Nephron (organoid): ENCODE results near the gene SYNJ2.

ENCODE experiments used
- H3K27ac Mint-ChIP-seq, 3 experiments: 2 replicates each; pipeline ENCODE4 v1.8.0; 2020; ENCODE audit warnings: mixed read lengths in 3 of 3, mild to moderate bottlenecking in 2 of 3, moderate library complexity in 1 of 3
- H3K27me3 Mint-ChIP-seq: 2 replicates; pipeline ENCODE4 v1.8.0; 2021; ENCODE audit warnings: low read depth, mild to moderate bottlenecking, moderate library complexity, mixed read lengths
- H3K36me3 Mint-ChIP-seq: 2 replicates; pipeline ENCODE4 v1.8.0; 2020; ENCODE audit warnings: low read depth, mixed read lengths
- H3K4me1 Mint-ChIP-seq: 2 replicates; pipeline ENCODE4 v1.8.0; 2020; ENCODE audit warnings: mixed read lengths
- H3K4me3 Mint-ChIP-seq, 3 experiments: 2 replicates each; pipeline ENCODE4 v1.8.0; 2020; ENCODE audit warnings: mild to moderate bottlenecking in 3 of 3, mixed read lengths in 3 of 3, moderate library complexity in 2 of 3
- H3K9me3 Mint-ChIP-seq: 2 replicates; pipeline ENCODE4 v1.8.0; 2020; ENCODE audit warnings: mixed read lengths
- TF ChIP-seq, protein P1 (sequence below), 3 experiments: fragments of 200-600 bp; sonication (generic); IDR thresholded peaks; one replicate each; pipeline ENCODE4 v1.5.0; 2021; ENCODE audit warnings: antibody characterized with exemption in 3 of 3; ENCODE audit not compliant: unreplicated experiment in 3 of 3

The SYNJ2 gene

DNA sequence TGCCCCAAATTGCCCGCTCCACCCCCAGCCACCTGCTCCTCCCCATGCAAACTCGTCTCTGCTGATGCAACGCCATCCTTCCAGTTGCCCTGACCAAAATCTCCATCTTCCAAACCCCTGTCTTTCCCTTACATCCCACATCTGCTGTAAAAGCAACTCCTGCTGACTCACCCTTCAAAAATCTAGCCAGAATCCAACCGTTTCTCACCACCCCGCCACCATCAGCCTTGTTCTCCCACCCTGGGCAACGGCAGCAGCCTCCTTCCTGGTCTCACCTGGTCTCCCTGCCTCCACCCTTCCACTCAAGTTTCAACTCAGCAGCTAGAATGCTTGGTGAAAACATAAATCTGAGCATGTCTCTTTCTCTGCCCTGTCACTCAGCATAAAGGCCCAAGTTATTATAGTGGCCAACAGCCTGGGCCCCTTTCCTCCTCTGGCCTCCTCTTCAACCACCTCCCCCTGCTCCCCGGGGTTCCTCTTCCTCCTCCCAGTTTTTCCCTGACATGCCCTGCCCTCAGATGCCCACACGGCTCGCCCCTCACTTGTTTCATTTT lies 7.2 kb upstream of the SYNJ2 start:
- H3K27me3 Mint-ChIP-seq = peaks cover 3% of the 10 kb centered on the region
- H3K4me1 Mint-ChIP-seq = peaks cover 10% of the 10 kb centered on the region
- H3K36me3 Mint-ChIP-seq = no peaks in the 10 kb centered on the region
- no peak overlapping the region for H3K27ac Mint-ChIP-seq
- H3K9me3 Mint-ChIP-seq = no peaks in the 10 kb centered on the region
- TF ChIP-seq, protein P1, sequence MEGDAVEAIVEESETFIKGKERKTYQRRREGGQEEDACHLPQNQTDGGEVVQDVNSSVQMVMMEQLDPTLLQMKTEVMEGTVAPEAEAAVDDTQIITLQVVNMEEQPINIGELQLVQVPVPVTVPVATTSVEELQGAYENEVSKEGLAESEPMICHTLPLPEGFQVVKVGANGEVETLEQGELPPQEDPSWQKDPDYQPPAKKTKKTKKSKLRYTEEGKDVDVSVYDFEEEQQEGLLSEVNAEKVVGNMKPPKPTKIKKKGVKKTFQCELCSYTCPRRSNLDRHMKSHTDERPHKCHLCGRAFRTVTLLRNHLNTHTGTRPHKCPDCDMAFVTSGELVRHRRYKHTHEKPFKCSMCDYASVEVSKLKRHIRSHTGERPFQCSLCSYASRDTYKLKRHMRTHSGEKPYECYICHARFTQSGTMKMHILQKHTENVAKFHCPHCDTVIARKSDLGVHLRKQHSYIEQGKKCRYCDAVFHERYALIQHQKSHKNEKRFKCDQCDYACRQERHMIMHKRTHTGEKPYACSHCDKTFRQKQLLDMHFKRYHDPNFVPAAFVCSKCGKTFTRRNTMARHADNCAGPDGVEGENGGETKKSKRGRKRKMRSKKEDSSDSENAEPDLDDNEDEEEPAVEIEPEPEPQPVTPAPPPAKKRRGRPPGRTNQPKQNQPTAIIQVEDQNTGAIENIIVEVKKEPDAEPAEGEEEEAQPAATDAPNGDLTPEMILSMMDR (IDR thresholded peaks at IDR 0.05; ENCODE audit: unreplicated experiment in 3 of 3) = no peak
- no peak overlapping the region for H3K4me3 Mint-ChIP-seq

DNA sequence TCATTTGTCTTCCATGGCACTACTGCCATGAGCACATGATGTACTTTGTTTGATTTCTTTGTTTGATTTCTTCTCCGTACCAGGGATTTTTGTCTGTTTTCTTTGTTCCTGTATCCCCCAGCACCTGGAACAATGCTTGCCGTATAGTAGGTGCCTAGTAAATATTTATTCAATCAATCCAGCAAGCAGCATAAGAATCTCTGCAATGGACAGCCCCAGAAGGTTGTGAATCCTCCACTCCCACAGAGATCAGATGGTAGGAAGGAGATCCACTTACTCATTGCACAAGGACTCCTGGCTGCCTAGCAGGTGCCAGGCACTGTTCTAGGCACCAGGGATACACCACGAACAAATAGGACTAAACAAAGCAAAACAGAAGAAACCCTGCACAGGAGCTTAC lies 6.7 kb upstream of the SYNJ2 start:
- no peak overlapping the region for H3K27ac Mint-ChIP-seq
- no peaks in the 10 kb centered on the region for H3K9me3 Mint-ChIP-seq
- no peaks in the 10 kb centered on the region for H3K36me3 Mint-ChIP-seq
- TF ChIP-seq, protein P1 (IDR thresholded peaks at IDR 0.05; ENCODE audit: unreplicated experiment in 3 of 3) = no peak
- no peak overlapping the region for H3K4me3 Mint-ChIP-seq
- peaks cover 10% of the 10 kb centered on the region for H3K4me1 Mint-ChIP-seq
- H3K27me3 Mint-ChIP-seq = peaks cover 3% of the 10 kb centered on the region

DNA sequence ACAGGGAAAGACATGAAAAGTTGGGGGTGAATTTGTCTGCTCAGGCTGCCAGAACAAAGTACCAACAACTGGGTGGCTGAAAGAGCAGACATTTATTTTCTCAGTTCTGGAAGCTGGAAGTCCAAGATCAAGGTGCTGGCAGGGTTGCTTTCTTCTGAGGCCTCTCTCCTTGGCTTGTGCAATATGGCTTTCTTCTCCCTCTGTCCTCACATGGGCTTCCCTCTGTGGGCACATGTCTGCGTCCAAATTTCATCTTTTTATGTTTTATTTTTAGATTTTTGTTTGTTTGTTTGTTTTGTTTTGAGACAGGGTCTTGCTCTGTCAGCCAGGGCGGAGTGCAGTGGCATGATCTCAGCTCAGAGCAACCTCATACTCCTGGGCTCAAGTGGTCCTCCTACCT lies 6.2 kb upstream of the SYNJ2 start:
- Mint-ChIP-seq H3K27ac (no peak overlapping the region), H3K4me1 (peaks cover 10% of the 10 kb centered on the region), H3K36me3 (no peaks in the 10 kb centered on the region), H3K4me3 (no peak overlapping the region), H3K27me3 (peaks cover 3% of the 10 kb centered on the region), H3K9me3 (no peaks in the 10 kb centered on the region)
- TF ChIP-seq, protein P1 (IDR thresholded peaks at IDR 0.05; ENCODE audit: unreplicated experiment in 3 of 3) = no peak

DNA sequence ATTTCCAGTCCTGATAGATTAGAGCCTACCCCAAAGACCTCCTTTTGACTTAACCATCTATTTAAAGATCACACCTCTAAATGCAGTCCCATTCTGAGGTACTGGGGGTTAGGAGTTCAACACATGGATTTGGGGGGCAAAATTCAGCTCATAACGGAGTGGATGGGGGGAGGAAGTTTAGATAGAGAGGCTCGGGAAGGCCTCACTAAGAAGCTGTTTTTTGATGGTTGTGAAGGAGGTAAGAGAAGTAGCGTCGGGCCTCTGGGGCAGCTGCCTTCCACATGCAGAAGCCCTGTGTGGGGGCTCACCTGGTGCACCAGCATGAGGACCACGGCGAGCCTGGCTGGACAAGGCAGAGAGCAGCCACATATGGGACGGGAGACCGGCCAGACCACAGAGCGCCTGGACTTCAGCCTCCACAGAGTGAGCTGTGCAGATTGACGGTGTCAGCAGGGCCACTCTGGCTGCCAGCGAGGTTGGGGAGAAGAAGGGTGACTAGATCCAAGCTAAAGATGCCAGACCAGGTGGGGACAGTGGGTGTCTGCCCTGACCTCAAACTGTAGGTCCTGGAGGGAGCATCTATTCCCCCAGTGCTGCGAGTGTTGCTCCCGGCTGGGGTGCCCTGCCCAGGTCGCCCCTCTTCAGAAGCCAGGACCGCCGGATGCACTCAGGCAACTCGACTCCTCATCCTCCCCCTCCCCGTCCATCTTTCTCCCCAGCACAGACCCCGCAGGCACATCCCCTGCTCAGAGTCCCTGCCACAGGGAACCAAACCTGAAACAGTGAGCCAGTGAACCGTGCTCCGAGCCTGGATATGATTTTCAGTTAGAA lies 5.1 kb upstream of the SYNJ2 start:
- Mint-ChIP-seq H3K4me1 (peaks cover 8% of the 10 kb centered on the region), H3K9me3 (no peaks in the 10 kb centered on the region), H3K27ac (peak overlapping the region in 1 of 3 experiments; percentile 39), H3K36me3 (no peaks in the 10 kb centered on the region), H3K27me3 (peaks cover 3% of the 10 kb centered on the region), H3K4me3 (no peak overlapping the region)
- TF ChIP-seq, protein P1 (IDR thresholded peaks at IDR 0.05; ENCODE audit: unreplicated experiment in 3 of 3) = no peak

DNA sequence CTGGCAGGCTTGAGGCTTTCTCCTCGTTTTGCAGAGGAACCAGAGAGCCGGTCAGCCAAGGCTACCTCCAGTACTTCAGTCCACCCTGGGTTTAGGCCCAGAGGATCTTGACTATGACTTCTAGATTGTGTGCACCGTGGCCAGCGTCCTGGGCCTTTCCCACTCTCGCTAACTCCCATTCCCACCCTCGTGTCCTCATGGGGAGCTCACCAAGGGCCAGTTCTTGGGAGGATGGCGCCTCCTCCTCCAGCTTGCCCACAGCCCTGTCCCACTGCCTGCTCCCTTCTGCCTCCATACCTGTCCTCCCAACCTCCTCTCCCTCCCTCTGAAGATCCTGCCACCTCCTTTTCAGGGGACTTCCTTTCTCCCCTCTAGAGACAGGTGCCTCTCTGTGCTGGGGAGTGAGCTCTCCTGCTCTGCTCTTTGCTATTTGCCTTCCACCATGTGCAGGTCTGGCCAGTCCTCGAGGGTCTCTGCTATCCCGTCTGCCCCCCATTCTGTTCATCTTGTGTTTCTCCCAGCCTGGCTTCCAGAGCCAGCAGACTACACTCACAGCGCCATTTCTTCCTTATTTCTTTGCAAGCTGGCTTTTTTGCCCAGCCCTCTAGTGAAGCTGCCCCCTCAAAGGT lies 4.4 kb upstream of the SYNJ2 start:
- Mint-ChIP-seq H3K27ac (peak overlapping the region in 1 of 3 experiments; percentile 3), H3K27me3 (peaks cover 3% of the 10 kb centered on the region), H3K4me3 (no peak overlapping the region), H3K4me1 (peaks cover 5% of the 10 kb centered on the region), H3K9me3 (no peaks in the 10 kb centered on the region), H3K36me3 (no peaks in the 10 kb centered on the region)
- TF ChIP-seq, protein P1 (IDR thresholded peaks at IDR 0.05; ENCODE audit: unreplicated experiment in 3 of 3) = no peak
